ENCODE measurements around the gene AP1M1.

DNA sequence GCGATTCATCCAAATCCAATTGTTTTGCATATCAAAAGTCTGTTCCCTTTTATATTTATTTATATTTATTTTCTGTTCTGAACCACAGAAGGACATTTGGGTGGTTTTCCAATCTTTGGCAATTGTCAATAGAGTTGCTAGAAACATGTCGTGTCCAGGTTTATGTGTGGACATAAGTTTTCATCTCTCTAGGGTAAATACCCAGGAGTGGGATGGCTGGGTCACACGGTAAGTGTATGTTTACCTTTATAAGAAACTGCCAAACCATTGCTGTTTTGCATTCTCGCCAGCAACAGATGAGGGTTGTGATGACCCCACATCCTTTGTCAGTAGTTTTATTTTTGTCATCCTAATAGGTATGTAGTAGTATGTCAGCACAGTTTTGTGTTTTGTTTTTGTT, 12.5 kb downstream of the AP1M1 start:
- TF ChIP-seq, protein P1, sequence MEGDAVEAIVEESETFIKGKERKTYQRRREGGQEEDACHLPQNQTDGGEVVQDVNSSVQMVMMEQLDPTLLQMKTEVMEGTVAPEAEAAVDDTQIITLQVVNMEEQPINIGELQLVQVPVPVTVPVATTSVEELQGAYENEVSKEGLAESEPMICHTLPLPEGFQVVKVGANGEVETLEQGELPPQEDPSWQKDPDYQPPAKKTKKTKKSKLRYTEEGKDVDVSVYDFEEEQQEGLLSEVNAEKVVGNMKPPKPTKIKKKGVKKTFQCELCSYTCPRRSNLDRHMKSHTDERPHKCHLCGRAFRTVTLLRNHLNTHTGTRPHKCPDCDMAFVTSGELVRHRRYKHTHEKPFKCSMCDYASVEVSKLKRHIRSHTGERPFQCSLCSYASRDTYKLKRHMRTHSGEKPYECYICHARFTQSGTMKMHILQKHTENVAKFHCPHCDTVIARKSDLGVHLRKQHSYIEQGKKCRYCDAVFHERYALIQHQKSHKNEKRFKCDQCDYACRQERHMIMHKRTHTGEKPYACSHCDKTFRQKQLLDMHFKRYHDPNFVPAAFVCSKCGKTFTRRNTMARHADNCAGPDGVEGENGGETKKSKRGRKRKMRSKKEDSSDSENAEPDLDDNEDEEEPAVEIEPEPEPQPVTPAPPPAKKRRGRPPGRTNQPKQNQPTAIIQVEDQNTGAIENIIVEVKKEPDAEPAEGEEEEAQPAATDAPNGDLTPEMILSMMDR (IDR thresholded peaks at IDR 0.05): no peak
- no peak for TF ChIP-seq POLR2A (IDR thresholded peaks at IDR 0.05)
- no peak for TF ChIP-seq EP300 (IDR thresholded peaks at IDR 0.05)
- no peak for TF ChIP-seq POLR2AphosphoS5 (IDR thresholded peaks at IDR 0.05)
